Stimulated activated CD8-positive, alpha-beta memory T cell treated with anti-CD3 and anti-CD28 coated beads, Interleukin-12 subunit alpha, Interleukin-12 subunit beta, amount 100 ng/mL, for 24 hours (primary cell): ENCODE results near the gene KLF6.

Source experiments
- DNase-seq: peaks from one replicate; pipeline ENCODE4 v3.0.0-alpha.2; 2020; ENCODE audit errors: extremely low read depth

KLF6 gene

GRCh38 chr10:3774814-3775695 lies 10.0 kb downstream of the KLF6 start:
- no peak for DNase-seq

- no peak for DNase-seq
Observed at GRCh38 chr10:3774018-3774813, 10.8 kb downstream of the KLF6 start.

- no peak for DNase-seq
Observed at GRCh38 chr10:3773460-3774017, 11.5 kb downstream of the KLF6 start.

- no peak for DNase-seq
Observed at GRCh38 chr10:3772361-3773171, 12.4 kb downstream of the KLF6 start.

- no peak for DNase-seq
Observed at GRCh38 chr10:3770611-3771110, 14.3 kb downstream of the KLF6 start.

GRCh38 chr10:3769556-3769955 lies 15.5 kb downstream of the KLF6 start:
- DNase-seq: no peak

GRCh38 chr10:3766046-3766756 lies 18.8 kb downstream of the KLF6 start:
- no peak for DNase-seq

GRCh38 chr10:3765146-3765545 lies 19.9 kb downstream of the KLF6 start:
- no peak for DNase-seq

GRCh38 chr10:3764626-3765112 lies 20.3 kb downstream of the KLF6 start:
- no peak for DNase-seq

GRCh38 chr10:3763852-3764625 lies 21.0 kb downstream of the KLF6 start:
- no peak for DNase-seq

- no peak for DNase-seq
Observed at GRCh38 chr10:3763035-3763456, 22.0 kb downstream of the KLF6 start.

GRCh38 chr10:3762309-3762708 lies 22.7 kb downstream of the KLF6 start:
- DNase-seq: no peak

GRCh38 chr10:3761904-3762303 lies 23.1 kb downstream of the KLF6 start:
- DNase-seq: no peak

GRCh38 chr10:3761021-3761686 lies 23.9 kb downstream of the KLF6 start:
- no peak for DNase-seq

GRCh38 chr10:3760083-3760482 lies 24.9 kb downstream of the KLF6 start:
- DNase-seq: no peak

GRCh38 chr10:3759397-3759796 lies 25.6 kb downstream of the KLF6 start:
- no peak for DNase-seq

- DNase-seq: no peak
Observed at GRCh38 chr10:3758491-3758970, 26.5 kb downstream of the KLF6 start.

- no peak for DNase-seq
Observed at GRCh38 chr10:3757638-3758490, 27.1 kb downstream of the KLF6 start.
